VCaP (cell line): ENCODE results near the gene CDH12.
"Not testable (repeated sequence)": the region's sequence is repeated elsewhere in the genome, so short reads cannot be mapped to it uniquely, and the experiment has no call there.

Experiments used
- H3K27ac ChIP-seq: fragments of 450-650 bp; 2 replicates; pipeline ENCODE4 v1.5.1; 2017
- TF ChIP-seq, protein P1 (sequence below): fragments of 450-650 bp; conservative IDR thresholded peaks from 2 replicates; pipeline ENCODE4 v1.5.1; 2017; ENCODE audit warnings: mild to moderate bottlenecking, moderate library complexity

Gene CDH12

DNA sequence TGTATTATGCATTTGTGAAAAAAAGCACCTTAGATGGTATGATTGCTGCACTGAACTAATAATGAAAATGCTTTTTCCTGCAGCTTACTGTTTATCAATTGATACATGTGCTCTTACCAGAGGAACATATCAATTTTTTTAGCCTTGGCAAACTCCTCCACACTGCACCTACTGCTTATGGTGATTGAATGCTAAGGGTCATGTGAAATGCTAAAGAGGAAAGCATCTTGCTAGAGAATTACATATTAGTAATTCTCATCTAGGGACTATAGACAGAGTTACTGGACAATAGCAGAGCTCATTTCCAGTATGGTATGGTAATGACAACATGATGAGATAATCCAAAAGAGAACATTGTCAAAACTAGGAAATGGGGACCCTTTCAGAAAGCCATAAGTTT is 817.1 kb downstream of the CDH12 start:
- TF ChIP-seq, protein P1, sequence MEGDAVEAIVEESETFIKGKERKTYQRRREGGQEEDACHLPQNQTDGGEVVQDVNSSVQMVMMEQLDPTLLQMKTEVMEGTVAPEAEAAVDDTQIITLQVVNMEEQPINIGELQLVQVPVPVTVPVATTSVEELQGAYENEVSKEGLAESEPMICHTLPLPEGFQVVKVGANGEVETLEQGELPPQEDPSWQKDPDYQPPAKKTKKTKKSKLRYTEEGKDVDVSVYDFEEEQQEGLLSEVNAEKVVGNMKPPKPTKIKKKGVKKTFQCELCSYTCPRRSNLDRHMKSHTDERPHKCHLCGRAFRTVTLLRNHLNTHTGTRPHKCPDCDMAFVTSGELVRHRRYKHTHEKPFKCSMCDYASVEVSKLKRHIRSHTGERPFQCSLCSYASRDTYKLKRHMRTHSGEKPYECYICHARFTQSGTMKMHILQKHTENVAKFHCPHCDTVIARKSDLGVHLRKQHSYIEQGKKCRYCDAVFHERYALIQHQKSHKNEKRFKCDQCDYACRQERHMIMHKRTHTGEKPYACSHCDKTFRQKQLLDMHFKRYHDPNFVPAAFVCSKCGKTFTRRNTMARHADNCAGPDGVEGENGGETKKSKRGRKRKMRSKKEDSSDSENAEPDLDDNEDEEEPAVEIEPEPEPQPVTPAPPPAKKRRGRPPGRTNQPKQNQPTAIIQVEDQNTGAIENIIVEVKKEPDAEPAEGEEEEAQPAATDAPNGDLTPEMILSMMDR: no peak
- H3K27ac ChIP-seq: no peak overlapping the region

DNA sequence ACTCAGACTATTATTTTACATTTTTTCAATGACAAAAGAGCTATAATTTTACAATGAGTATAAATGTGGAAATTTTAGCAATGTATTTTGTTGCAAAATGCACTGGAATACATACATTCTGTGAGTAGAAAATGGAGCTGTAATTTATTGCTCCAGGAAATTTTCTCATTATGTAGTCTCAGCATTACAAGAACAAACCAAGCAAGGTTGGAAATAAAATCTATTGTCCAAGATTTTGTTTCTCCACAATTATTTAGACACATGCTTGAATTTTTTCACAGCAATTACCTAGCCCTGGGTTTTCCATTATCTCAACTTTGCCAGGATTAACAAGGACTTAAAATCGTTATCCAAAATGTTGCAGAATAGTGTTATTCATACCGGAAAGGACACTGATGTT is 820.1 kb downstream of the CDH12 start:
- H3K27ac ChIP-seq: no peak overlapping the region
- TF ChIP-seq, protein P1: no peak

DNA sequence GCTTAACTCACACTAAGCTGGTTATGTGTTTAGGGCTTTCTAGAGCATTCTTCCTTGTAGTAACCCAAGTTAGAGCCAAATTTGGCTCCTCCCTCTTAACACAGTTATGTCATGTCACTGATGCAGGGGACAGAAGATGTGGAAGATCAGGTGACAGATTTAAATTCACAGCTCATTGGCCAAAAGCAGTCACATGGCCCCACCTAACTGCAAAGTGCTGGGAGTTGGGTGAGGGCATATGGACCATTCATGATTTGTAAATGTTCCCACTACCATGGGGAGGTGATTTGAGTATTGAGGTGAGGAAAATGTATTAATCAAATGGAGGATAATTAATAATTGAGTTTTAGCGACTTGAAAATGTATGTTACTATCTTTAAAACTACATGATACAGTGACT is 829.4 kb downstream of the CDH12 start:
- TF ChIP-seq, protein P1: no peak
- H3K27ac ChIP-seq: no peak overlapping the region

DNA sequence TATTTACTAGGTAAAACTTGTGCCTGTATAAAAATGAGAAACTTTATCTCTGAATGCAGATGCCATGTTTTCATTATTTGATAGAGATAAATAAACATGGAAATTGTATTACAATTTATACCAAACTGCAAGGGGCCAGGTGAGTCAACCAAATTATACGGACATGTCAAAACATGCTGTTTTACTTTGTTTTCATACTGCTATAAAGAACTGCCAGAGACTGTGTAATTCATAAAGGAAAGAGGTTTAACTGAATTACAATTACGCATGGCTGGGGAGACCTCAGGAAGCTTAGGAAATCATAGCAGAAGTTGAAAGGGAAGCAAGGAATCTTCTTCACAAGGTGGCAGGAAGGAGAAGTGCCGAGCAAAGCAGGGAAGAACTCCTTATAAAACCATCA is 840.3 kb downstream of the CDH12 start:
- H3K27ac ChIP-seq: not testable (repeated sequence)

DNA sequence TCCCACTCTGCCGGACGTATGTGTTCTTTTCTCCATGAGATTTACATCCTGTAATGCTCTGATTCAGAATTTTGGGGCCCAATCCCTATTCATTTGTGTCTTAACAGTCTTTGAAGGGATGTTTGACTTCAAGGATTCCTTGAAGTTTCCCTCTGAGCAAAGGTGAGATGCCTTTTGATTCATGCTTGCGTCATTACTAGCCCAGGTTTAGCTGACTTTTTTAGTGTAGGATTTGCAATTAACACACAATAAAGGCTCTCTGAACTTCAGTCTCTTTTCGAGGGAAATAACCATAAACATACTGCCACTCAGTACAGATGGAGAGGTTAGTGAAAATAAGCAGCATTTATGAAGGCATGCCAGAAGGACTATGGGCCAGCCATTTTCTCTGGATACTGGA is 842.3 kb downstream of the CDH12 start:
- H3K27ac ChIP-seq: not testable (repeated sequence)

DNA sequence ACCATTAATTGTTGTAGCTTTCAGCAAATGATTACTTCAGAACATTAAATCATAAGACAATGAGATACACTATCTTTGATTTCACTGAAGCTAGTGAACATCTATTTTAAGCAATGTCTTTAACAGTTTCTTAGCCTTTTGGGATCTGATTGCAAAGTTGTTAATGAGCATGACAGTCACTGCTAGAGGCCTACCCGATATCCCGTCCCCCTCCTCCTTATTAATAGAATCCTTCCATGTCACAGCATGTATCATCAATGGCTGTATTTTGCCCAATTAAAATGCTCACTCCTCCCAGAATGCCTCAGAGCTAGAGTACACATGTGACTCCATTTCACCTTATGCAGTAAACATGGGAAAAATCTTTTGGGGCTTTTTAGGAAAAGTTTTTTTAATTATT is 852.0 kb downstream of the CDH12 start:
- H3K27ac ChIP-seq: not testable (repeated sequence)

DNA sequence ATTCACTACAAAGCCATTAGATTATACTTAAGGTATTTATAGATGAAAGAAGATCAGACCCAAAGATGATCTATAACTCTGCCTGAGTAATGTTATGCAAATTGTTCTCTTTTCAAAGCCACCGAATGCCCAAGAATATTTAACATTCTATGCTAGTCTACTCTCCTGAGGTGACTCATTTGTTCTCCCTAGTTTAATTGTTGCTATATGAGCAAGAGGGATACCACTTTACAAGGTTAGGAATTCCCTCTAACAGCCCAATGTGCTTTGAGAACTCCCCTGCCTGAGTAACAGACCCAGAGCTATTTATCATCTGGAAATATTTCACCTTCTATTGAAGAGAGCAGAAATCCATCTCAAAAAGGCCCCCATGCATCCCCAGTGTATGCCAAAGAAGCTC is 867.3 kb downstream of the CDH12 start:
- not testable (repeated sequence) for H3K27ac ChIP-seq

DNA sequence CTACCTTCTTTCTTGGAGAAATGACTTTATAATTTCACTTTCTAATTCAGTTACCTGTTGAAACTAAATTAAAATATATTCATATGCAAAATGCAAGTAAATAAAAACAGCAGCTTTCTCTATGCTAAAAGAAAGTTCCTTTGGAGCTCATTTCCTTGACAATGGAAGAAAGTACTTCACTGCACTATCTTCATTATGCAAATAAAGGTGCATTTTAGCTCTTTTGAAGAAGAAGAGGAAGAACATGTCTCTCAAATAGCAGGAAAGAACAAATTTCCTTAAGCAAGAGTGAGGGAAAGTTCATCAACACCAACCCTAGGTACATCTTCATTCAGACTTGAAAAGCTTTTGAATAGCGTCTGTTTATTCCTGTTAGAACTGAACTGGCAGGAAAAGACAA is 901.6 kb downstream of the CDH12 start:
- not testable (repeated sequence) for H3K27ac ChIP-seq

DNA sequence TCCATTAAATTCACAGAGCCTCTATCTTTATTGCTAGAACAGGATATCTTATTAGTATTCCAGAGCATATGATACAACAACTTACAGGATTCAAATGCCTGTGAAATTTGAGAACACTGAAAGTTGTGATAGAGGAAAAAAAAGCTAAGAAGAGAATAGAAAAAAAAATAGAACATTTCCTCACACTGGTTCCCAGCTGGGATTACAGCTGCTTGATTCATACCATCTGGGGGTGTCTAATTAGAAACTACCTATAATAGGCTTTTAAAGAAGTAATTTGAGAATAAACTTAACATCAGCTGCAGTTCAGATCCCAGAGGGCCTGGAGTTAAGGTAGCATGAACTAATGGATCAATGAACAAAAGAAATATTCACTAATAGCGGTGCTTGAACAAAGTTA is 922.0 kb downstream of the CDH12 start:
- TF ChIP-seq, protein P1: no peak
- H3K27ac ChIP-seq: no peak overlapping the region

DNA sequence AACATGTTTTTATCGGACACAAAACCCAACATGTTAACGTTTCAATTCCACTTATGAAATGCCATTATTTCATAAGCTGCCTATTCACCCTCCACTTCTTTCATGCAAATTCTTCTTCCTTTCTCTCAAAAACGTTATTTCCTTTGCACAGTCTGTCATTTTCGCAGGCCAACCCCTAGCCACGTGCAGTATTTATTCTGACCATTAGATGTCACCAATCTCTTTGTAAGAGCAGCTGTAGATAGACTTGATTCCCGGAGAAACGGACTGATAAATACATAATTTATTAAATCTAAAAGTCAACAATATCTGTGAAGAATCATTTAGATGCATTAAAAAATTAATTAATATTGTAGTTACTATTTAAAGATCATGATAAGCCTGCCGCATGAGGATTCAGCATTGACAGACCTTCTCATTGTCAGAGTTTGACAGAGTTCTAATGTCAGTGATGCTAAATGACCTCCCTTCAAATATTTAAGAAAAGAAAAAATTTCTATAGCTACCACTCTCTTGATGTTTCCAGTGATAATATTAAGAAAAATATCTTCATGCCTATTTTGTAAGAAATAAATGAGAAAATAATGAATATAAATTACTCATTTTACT is 933.6 kb downstream of the CDH12 start:
- TF ChIP-seq, protein P1: peak; percentile 90

DNA sequence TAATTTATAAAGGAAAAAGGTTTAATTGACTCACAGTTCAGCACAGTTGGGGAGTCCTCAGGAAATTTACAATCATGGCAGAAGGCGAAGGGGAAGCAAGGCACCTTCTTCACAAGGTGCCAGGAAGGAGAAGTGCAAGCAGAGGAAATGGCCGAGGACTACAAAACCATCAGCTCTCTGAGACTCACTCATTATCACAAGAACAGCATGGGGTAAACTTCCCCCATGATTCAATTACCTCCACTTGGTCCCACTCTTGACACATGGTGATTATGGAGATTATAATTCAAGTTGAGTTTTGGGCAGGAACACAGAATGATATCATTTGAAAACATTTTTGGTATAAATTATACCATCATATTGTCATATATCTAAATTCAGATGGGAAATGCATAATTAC is 934.7 kb downstream of the CDH12 start:
- no peak overlapping the region for H3K27ac ChIP-seq
- TF ChIP-seq, protein P1: no peak

More for the DNA sequence above, 933.6 kb downstream of the CDH12 start:
- H3K27ac ChIP-seq: no peak overlapping the region
